GM18505 (cell line): Measurements from ENCODE around the gene CORO2A.
A peak's percentile ranks its signal among the peaks of the same experiment; 100 is the strongest.

ENCODE experiments used
- ATAC-seq: cut with Tn5 transposase; IDR thresholded peaks from one replicate; pipeline ENCODE4 v1.9.1; 2021; ENCODE audit not compliant: unreplicated experiment
- POLR2A ChIP-seq: IDR thresholded peaks from 4 replicates; pipeline ENCODE4 v1.6.1; 2011; ENCODE audit warnings: borderline replicate concordance; ENCODE audit not compliant: insufficient read depth, insufficient read length; ENCODE audit errors: extremely low read depth

The CORO2A gene

GRCh38 chr9:98192503-98193335 is at the start of gene CORO2A:
Gene CORO2A (minus strand): TSS chr9:98192637. CDS start chr9:98157660, 34,977 bp downstream.
- peak; percentile 53 for ATAC-seq
- TF ChIP-seq POLR2A, result no peak

GRCh38 chr9:98241357-98242300 is 49.2 kb upstream of the CORO2A start:
- ATAC-seq, result no peak
- no peak for TF ChIP-seq POLR2A

GRCh38 chr9:98240475-98240874 is 48.0 kb upstream of the CORO2A start:
- no peak for ATAC-seq
- TF ChIP-seq POLR2A, result no peak

GRCh38 chr9:98236901-98237487 is 44.6 kb upstream of the CORO2A start:
- ATAC-seq, result no peak
- TF ChIP-seq POLR2A, result no peak

GRCh38 chr9:98235126-98235525 is 42.7 kb upstream of the CORO2A start:
- no peak for ATAC-seq
- TF ChIP-seq POLR2A, result no peak

GRCh38 chr9:98234245-98234825 is 41.9 kb upstream of the CORO2A start:
- ATAC-seq, result no peak
- TF ChIP-seq POLR2A, result no peak

GRCh38 chr9:98232926-98233325 is 40.5 kb upstream of the CORO2A start:
- ATAC-seq, result no peak
- TF ChIP-seq POLR2A, result no peak

- no peak for TF ChIP-seq POLR2A
- no peak for ATAC-seq
Observed at GRCh38 chr9:98231770-98232478, 39.5 kb upstream of the CORO2A start.

GRCh38 chr9:98230789-98231188 is 38.4 kb upstream of the CORO2A start:
- ATAC-seq, result no peak
- no peak for TF ChIP-seq POLR2A

GRCh38 chr9:98230304-98230703 is 37.9 kb upstream of the CORO2A start:
- no peak for TF ChIP-seq POLR2A
- ATAC-seq, result no peak

GRCh38 chr9:98229620-98230019 is 37.2 kb upstream of the CORO2A start:
- no peak for ATAC-seq
- TF ChIP-seq POLR2A, result no peak

GRCh38 chr9:98229090-98229395 is 36.6 kb upstream of the CORO2A start:
- no peak for ATAC-seq
- no peak for TF ChIP-seq POLR2A
